ENCODE measurements around the gene TP53BP2. TPM values are rescaled to one million over a fixed set of nuclear protein-coding genes. Genes with fewer than 3 reads are reported as not detected.

TP53BP2 gene
- total and polyA plus RNA-seq, 10 donors = 5.2 to 50.7 (median 39.5) TPM

DNA sequence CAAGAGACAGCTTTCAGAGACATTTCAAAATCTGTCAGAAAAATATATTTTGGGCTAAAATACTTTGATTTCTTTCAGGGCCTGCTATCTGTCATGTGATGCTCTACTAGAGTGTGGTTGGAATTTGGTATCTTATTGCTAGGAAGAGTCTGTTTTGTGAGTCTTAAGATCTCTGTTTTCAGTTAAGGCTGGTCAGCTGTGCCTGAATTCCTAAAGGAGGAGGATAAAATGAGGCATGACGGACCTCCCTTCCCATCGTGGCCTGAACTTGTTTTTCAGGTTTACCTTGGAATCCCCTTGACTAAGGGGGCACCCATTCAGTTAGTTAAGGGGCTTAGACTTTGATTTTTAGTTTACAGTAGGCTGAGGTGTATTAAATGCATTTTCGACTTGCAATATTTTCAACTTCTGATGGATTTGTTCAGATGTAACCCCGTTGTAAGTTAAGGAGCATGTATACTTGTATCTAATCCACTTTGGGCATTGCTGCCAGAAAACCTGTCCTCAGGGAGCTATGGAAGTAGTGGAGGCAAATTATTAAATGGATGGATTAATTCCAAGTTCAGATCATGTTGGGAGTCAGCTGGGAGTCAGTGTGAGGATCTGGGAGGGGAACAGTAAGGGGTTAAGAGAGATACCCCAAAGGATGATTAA is 115.1 kb downstream of the TP53BP2 start:
- TF ChIP-seq, protein P1, sequence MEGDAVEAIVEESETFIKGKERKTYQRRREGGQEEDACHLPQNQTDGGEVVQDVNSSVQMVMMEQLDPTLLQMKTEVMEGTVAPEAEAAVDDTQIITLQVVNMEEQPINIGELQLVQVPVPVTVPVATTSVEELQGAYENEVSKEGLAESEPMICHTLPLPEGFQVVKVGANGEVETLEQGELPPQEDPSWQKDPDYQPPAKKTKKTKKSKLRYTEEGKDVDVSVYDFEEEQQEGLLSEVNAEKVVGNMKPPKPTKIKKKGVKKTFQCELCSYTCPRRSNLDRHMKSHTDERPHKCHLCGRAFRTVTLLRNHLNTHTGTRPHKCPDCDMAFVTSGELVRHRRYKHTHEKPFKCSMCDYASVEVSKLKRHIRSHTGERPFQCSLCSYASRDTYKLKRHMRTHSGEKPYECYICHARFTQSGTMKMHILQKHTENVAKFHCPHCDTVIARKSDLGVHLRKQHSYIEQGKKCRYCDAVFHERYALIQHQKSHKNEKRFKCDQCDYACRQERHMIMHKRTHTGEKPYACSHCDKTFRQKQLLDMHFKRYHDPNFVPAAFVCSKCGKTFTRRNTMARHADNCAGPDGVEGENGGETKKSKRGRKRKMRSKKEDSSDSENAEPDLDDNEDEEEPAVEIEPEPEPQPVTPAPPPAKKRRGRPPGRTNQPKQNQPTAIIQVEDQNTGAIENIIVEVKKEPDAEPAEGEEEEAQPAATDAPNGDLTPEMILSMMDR (IDR thresholded peaks at IDR 0.05 in 8 of 11, conservative IDR thresholded peaks at IDR 0.05 in 3 of 11) = no peak
- TF ChIP-seq POLR2A (IDR thresholded peaks at IDR 0.05) (no peak), POLR2AphosphoS5 (IDR thresholded peaks at IDR 0.05) (no peak)
- Histone ChIP-seq H3K4me3 (no peak overlapping the region), H3K27me3 (replicated peaks in 1 of 7) (no peaks in the 10 kb centered on the region), H3K4me1 (peaks cover 24 to 73% (median 59%) of the 10 kb centered on the region in 6 donors), H3K36me3 (peaks cover 0 to 32% (median 0%) of the 10 kb centered on the region in 6 donors), H3K9me3 (no peaks in the 10 kb centered on the region), H3K27ac (peak overlapping the region in 2 of 8 donors; percentile 51 to 55)
- intact Hi-C loops (cut with DNase I; ENCODE audit: low total_unique reads) = no loop called here
- WGBS, 5 donors = 74 to 87% (median 81%) methylated on average over 4 of the region's 4 CpGs
- no peak for DNase-seq

DNA sequence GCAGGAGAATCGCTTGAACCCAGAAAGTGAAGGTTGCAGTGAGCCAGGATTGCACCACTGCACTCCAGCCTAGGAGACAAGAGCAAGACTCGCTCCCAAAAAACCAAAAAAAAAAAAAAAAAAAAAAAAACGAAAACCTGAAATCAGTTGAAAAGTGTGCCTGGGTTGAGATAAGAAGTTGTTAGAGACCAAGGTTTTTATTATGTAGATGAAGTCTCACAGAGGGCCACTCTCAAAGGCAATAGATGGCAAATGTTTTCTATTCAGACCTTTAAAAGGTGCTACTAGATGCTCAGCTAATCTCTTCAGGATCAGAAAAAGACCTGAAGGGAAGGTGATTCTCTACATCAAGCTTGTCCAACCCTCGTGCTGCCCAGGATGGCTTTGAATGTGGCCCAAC is 115.8 kb downstream of the TP53BP2 start:
- WGBS, 5 donors = 88 to 98% (median 92%) methylated on average over 4 of the region's 4 CpGs
- no peak for DNase-seq
- Histone ChIP-seq H3K4me3 (no peak overlapping the region), H3K27ac (no peak overlapping the region), H3K9me3 (no peaks in the 10 kb centered on the region), H3K27me3 (replicated peaks in 1 of 7) (no peaks in the 10 kb centered on the region), H3K36me3 (peaks cover 0 to 32% (median 0%) of the 10 kb centered on the region in 6 donors), H3K4me1 (peaks cover 24 to 80% (median 63%) of the 10 kb centered on the region in 6 donors)
- intact Hi-C loops (cut with DNase I; ENCODE audit: low total_unique reads) = no loop called here
- TF ChIP-seq POLR2AphosphoS5 (IDR thresholded peaks at IDR 0.05) = no peak
- TF ChIP-seq, protein P1 (IDR thresholded peaks at IDR 0.05 in 8 of 11, conservative IDR thresholded peaks at IDR 0.05 in 3 of 11) = no peak
- TF ChIP-seq POLR2A (IDR thresholded peaks at IDR 0.05) = no peak

Other genes with a start within 250 kb of the TP53BP2 start
- under 1 TPM in 1 of 7 donors, not detected in 6; 0.73 TPM for gene CAPN8, start 180.2 kb downstream of the TP53BP2 start, total RNA-seq
- gene CAPN8, start 180.2 kb downstream of the TP53BP2 start, polyA plus RNA-seq = under 1 TPM in 1 of 3 donors, not detected in 2; 0.08 TPM
- 100 to 1,000 TPM in 1 of 7 donors, 10 to 100 TPM in 6; 48.8 to 106 (median 88.8) TPM for gene CAPN2, start 133.4 kb downstream of the TP53BP2 start, total RNA-seq
- 10 to 100 TPM; 20.5 to 50.7 (median 35.7) TPM for gene CAPN2, start 133.4 kb downstream of the TP53BP2 start, polyA plus RNA-seq